HG02759 (cell line): ENCODE data around the gene WSCD1.

Experiments
- ATAC-seq: cut with Tn5 transposase; IDR thresholded peaks from one replicate; pipeline ENCODE4 v1.9.1; 2021; ENCODE audit warnings: mild to moderate bottlenecking, moderate library complexity; ENCODE audit not compliant: unreplicated experiment

The WSCD1 gene

DNA sequence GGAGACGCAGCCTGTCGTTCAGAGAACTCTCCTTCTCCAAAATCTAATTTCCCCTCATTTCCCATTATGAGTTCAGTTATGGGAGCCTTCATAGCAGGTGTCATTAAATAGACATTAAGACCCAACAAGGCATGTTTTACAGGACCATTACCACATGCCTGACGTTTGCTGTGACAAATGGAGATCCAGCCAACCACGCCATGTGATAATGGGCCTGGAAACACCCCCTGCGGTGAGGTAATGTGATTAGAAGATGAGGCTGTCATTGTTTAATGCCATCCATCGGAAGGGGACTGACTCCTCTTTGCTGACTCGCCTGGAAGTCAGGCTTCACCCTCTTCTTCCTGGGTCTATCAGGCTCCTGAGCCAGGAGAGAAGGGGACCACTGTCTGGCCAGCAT, 76.9 kb downstream of the WSCD1 start:
- no peak for ATAC-seq

- ATAC-seq, result no peak
These were observed 83.2 kb downstream of the WSCD1 start for GRCh38 chr17:6153375-6153774.

DNA sequence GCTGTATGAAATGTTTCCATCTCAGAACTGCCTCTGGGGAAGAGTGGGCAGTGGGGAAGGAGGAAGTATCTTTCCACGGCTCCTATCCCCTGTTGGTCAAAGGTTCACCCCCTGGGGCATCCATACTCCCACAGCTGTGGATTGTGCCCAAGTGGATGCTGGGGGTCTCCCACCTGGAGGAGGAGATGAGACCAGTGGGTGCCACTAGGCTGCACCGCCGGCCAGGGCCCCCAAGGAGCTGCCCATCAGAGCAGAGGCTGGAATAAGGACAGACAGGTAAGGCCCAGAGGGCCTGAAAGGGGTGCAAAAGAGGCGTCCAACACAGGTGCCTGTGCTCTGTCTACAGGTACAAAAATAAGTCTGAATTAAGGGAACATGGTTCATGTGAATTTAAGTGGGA, 87.5 kb downstream of the WSCD1 start:
- no peak for ATAC-seq

DNA sequence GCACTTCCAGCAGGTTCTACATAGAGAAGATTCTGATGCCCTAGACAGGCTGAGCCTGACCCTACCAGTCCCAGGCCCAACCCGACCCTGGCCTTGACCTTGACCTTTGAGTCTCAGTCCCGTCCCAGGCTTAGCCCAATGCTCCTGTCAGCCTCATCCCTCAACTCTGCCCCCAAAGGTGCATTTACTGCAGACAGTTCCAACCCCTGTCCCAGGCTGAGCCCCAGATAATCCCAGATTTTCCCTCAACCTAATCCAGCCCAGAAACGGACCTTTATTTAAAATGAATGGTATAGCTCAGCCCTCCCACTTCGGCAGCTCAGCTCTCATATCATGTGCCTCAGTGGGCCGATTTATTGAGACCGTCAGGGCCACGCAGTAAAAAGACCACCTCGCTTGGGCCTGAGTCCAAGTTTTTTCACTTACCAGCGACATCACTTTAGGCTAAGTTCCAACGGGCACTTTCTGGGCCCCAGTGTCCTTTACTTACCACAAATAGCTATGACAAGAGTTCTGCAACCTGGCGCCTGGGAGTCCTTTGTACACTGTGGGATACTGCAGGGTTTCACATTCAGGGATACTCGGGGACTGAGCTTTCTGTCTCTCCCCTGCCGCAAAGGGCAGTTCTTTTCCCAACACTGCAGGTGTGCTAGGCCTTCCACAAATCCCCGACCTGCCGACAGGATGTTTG, 89.5 kb downstream of the WSCD1 start:
- no peak for ATAC-seq

DNA sequence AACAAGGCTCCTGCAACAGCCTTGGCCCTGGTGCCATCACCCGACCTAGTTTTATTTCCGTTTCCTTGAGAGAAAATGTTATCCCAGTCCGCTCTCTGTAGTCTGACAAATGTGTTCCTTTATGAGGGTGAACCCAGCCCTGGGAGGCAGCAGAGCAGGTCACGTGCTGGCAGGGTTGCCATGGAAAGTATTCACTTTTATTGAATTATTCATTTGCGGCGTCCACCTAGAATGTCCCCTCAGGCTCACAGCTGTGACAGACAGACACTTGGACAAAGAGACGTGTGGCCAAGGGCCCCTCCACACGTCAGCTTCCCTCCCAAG, 90.0 kb downstream of the WSCD1 start:
- no peak for ATAC-seq

DNA sequence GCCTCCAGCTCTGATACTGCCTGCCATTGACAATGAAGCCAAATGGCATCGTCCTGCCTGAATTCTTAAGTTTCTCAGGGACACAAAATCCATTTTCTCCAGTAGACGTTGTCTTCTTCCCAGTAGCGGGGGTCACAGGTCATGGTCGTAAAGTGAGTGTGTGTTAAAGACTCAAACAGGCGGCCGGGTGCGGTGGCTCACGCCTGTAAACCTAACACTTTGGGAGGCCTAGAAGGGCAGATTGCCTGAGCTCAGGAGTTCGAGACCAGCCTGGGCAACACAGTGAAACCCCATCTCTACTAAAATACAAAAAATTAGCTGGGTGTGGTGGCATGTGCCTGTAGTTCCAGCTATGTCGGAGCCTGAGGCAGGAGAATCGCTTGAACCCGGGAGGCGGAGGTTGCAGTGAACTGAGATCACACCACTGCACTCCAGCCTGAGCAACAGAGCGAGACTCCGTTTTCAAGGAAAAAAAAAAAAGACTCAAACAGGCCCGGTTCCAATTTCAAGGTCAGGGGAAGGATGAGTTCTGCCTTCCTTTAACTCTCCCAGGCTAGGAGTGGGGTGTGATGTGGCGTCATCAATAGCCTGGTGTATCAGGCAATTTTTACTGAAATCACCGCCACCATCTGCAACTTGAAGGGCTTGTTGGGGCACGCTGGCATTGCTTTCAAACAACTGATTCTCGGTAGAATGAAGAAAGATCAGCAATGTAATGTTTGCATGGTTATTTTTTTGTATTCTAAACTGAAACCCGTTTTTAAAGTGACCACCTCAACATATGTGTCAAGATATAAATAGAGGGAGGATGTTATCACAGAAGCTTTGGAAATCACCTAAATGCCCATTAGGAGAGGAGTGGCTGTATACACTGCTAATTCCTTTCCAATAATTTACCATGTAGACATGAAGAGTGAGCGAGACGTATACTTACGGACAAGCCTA, 91.0 kb downstream of the WSCD1 start:
- ATAC-seq, result no peak

DNA sequence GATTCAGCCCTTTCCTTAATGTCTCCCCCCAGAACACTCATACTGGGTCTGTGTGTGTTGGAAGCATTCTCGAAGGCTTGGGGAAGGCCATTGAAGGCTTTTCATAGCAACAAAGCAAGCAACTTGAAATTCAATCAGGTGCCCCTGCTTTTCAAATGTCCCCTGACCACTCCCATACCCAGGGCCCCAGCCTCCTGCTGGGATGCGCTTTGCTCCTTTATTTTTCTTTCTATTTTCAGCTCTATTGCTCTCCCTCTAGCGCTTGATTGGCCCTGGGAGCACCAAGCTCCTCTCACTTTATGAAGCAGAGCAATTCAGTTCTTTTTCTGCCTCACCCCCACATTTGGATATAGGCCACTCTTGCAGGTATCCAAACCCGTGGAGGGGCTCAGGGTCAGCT, 92.0 kb downstream of the WSCD1 start:
- no peak for ATAC-seq

GRCh38 chr17:6162892-6163291, 92.7 kb downstream of the WSCD1 start:
- ATAC-seq, result no peak

- no peak for ATAC-seq
These were observed 93.6 kb downstream of the WSCD1 start for GRCh38 chr17:6163612-6164333.

- ATAC-seq, result no peak
These were observed 94.8 kb downstream of the WSCD1 start for GRCh38 chr17:6164996-6165395.

DNA sequence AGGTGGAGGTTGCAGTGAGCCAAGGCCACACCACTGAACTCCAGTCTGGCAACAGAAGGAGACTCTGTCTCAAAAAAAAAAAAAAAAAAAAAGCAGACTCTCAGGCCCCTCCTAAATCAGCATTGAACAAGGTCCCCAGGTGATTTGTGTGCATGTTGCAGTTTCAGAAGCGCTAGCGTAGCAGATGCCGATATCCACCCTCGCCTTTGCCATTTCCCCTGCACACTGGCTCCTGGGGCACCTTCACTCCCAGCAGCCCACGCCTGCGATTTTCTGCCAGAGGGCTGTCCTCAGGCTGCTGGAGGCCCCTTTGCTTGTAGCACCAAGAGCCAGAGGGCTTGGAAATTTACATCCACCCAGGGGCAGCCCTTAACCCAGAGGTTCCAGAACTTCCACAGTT, 95.6 kb downstream of the WSCD1 start:
- ATAC-seq, result no peak

GRCh38 chr17:6166492-6167179, 96.5 kb downstream of the WSCD1 start:
- no peak for ATAC-seq

DNA sequence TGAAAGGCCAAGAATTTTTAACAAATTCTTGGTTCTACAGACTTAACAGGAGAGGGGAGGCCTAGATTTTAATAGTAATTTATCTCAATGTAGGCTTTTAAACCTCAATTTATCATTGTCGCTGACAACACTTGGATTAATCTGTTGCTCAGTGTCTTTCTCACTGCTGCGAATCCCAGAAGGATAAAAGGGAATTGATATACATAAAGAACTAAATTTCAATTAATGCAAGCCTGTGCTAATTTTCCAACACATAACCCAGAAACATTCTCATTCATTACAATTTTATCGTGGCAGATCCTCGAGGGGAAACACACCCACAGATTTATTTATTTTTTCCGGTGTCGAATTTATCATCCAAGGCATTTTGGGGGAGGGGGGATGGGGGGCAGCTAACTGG, 98.1 kb downstream of the WSCD1 start:
- no peak for ATAC-seq

DNA sequence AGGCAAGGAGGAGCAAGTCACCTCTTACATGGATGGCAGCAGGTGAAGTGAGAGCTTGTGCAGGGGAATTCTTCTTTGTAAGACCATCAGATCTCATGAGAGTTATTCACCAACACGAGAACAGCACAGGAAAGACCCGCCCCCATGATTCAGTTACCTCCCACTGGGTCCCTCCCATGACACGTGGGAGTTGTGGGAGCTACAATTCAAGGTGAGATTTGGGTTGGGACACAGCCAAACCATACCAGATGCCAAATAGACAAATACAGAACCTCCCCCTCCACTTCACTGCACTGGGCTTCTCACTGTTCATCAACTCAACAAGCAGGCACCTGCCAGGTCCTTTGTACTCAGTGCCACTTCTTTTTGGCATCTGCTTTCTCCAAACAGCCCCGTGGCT, 100.2 kb downstream of the WSCD1 start:
- no peak for ATAC-seq

DNA sequence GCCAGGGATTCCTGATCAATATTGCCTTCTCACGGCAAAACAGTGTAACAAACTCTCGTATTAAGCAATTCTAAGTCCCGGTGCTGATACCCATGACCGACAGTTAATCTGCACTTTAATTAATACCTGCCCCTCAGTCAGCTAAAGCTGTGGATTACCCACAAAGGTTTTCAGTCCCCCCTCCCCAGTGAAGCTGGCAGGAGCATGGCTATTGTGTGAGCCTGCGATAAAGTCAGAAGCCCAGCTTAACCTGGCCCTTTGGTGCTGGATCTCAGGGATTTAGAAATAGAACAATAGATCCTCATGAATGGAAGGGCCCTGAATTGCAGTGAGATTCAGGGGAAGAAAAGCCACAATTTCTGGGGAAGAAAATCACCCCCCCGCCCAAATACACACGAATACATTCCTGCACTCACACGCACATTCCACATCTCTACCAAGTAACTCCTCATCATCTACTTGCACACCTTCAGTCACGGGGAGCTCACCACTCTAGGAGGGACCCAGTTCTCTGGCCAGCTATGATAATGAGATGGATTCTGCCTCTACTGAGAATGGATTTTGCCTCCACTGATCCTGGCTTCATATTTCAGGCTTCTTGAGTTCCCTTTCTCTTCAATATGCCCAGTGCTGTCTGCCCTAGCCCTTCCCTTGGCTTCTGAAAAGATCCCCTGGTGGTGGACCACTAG, 102.6 kb downstream of the WSCD1 start:
- ATAC-seq, result no peak

DNA sequence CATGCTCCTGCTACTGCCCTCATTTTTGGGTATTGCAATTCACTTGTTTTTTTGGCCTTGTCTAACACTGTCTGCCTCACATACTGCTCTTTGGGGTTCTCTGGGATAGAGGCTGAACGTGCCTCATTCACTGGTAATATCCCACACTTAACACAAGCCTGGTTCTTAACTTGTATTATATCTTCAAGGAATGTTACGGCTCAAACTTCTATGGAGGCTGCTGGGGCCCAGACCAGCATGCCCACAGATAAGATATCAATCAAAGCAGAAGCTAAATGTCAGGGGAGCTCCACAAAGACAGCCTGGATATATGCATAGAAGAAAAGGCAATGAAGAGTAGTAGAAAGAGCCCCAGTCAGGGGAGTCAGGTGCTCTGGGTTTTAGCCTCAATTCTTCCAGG, 103.5 kb downstream of the WSCD1 start:
- ATAC-seq, result no peak
